ENCODE measurements around the gene EFEMP2. TPM values are rescaled to one million over a fixed set of nuclear protein-coding genes. Genes with fewer than 3 reads are reported as not detected.

EFEMP2 gene
- total RNA-seq, 1 donor: 94.8 TPM

DNA sequence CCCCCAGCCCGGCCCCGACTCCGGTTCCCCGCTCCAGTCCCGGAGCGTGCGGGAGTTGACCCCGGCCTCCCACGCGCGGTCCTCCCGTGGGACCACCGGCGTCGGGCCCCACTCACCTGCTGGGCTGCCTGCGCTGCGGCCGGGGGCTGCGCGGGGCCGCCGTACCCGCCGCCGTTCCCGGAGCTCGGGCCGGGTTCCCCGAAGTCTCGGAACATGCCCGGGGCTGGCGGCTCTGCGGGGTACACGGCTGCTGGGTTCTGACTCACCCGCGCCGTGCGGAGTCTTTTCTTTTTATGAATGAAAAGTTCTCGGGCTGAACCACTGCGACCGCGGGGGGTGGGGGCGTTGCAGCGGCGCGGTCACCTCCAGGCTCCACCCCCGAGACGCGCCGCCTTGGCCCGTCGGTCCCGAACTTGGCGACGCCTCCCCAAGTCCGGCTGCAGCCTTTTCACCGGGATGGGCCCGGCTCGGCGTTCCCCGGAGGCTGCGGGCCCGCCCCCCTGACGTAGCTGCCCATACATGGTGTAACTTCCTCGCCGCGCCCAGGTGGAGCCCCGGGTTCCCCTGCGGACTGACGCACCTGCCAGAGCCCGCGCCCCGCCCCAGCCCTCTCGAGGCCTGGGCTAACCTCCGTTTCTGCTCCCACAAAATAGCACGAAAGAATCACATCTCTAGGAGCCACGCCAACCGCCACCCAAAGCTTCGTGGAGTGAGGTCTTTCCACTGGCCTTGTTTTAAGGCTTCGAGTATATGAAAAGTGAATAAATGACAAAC, 27.7 kb upstream of the EFEMP2 start, which contains the start of gene FOSL1:
Gene FOSL1, minus strand, starts transcription at position 264 of the 774 bp plus-strand sequence. Its CDS starts 49 bp downstream, at position 215.
- no peak for TF ChIP-seq CTCF (IDR thresholded peaks at IDR 0.05; ENCODE audit: extremely low read depth, low read depth, low read length)
- Histone ChIP-seq H3K9me3 (ENCODE audit: low read depth, low read length) (no peaks in the 10 kb centered on the region), H3K27ac (ENCODE audit: low read depth, low read length) (peak within 1 kb of the TSS; percentile 95), H3K4me3 (ENCODE audit: insufficient read depth, low read length) (peak within 1 kb of the TSS; percentile 95), H3K36me3 (ENCODE audit: insufficient read depth, low read length) (peaks cover 26% of the 10 kb centered on the region), H3K79me2 (ENCODE audit: insufficient read depth, low read length) (peaks cover 52% of the 10 kb centered on the region), H3K4me1 (ENCODE audit: insufficient read depth, low read length) (peaks cover 63% of the 10 kb centered on the region), H4K20me1 (ENCODE audit: insufficient read depth, low read length) (peaks cover 21% of the 10 kb centered on the region), H3K4me2 (ENCODE audit: insufficient read depth, low read length) (peak within 1 kb of the TSS; percentile 81), H2AFZ (ENCODE audit: low read length) (no peak within 1 kb of the TSS), H3K27me3 (ENCODE audit: insufficient read depth, low read length) (no peaks in the 10 kb centered on the region)
- DNase-seq (ENCODE audit: insufficient read length, low spot score, missing footprints): peak; percentile 98

DNA sequence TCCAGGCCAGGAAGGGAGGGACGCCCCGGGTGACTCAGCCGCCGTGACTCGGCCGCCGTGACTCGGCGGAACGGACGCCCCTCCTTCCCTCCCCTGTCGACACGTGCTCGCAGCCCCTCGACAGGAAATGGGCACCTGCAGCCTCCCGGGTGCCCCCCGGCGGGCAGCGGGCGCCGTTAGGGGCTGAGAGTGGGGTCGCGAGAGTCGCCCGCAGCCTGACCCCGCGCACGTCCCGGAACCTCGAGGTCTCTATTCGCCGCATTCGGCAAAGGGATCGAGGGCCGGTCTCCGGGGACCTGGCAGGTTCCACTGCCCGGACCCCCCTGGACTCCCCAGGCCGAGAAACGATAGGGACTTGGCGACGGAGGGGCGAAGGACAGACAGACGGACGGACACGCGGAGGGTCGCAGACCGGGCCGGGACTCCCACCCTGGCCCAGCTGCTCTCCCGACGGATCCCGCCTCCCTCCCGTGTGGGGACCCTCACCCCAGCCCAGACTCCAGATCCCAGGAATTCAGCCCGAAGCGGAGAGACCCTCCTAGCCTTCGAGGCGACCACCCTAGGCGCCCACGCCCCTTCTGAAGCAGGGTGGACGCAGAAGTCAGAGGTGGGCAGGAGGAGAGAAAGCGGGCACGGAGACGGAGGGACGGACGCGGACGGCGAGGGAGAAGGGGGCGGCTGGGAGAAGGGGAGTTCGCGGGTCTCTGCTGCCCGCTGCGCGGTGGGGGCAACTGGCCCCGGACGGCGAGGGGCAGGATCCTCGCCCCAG, 26.9 kb upstream of the EFEMP2 start:
- no peak for TF ChIP-seq CTCF (IDR thresholded peaks at IDR 0.05; ENCODE audit: extremely low read depth, low read depth, low read length)
- peaks cover 23% of the 10 kb centered on the region for H4K20me1 ChIP-seq (ENCODE audit: insufficient read depth, low read length)
- H3K4me1 ChIP-seq (ENCODE audit: insufficient read depth, low read length): peaks cover 68% of the 10 kb centered on the region
- H3K27me3 ChIP-seq (ENCODE audit: insufficient read depth, low read length): no peaks in the 10 kb centered on the region
- peak overlapping the region; percentile 95 for H3K4me3 ChIP-seq (ENCODE audit: insufficient read depth, low read length)
- peak overlapping the region; percentile 95 for H3K27ac ChIP-seq (ENCODE audit: low read depth, low read length)
- no peak overlapping the region for H2AFZ ChIP-seq (ENCODE audit: low read length)
- H3K9me3 ChIP-seq (ENCODE audit: low read depth, low read length): no peaks in the 10 kb centered on the region
- peaks cover 32% of the 10 kb centered on the region for H3K36me3 ChIP-seq (ENCODE audit: insufficient read depth, low read length)
- DNase-seq (ENCODE audit: insufficient read length, low spot score, missing footprints): peak; percentile 97
- peak overlapping the region; percentile 81 for H3K4me2 ChIP-seq (ENCODE audit: insufficient read depth, low read length)
- H3K79me2 ChIP-seq (ENCODE audit: insufficient read depth, low read length): peaks cover 59% of the 10 kb centered on the region

GRCh38 chr11:65898656-65899355, 26.2 kb upstream of the EFEMP2 start:
- H2AFZ ChIP-seq (ENCODE audit: low read length): no peak overlapping the region
- peaks cover 37% of the 10 kb centered on the region for H3K36me3 ChIP-seq (ENCODE audit: insufficient read depth, low read length)
- H3K79me2 ChIP-seq (ENCODE audit: insufficient read depth, low read length): peaks cover 66% of the 10 kb centered on the region
- H3K27me3 ChIP-seq (ENCODE audit: insufficient read depth, low read length): no peaks in the 10 kb centered on the region
- peak overlapping the region; percentile 95 for H3K4me3 ChIP-seq (ENCODE audit: insufficient read depth, low read length)
- peak overlapping the region; percentile 81 for H3K4me2 ChIP-seq (ENCODE audit: insufficient read depth, low read length)
- H3K4me1 ChIP-seq (ENCODE audit: insufficient read depth, low read length): peaks cover 71% of the 10 kb centered on the region
- peak overlapping the region; percentile 95 for H3K27ac ChIP-seq (ENCODE audit: low read depth, low read length)
- DNase-seq (ENCODE audit: insufficient read length, low spot score, missing footprints): no peak
- TF ChIP-seq CTCF (IDR thresholded peaks at IDR 0.05; ENCODE audit: extremely low read depth, low read depth, low read length): no peak
- H3K9me3 ChIP-seq (ENCODE audit: low read depth, low read length): no peaks in the 10 kb centered on the region
- peaks cover 30% of the 10 kb centered on the region for H4K20me1 ChIP-seq (ENCODE audit: insufficient read depth, low read length)
